NCI-H774 (cell line): ENCODE data around the gene IGSF11.
"Not testable (repeated sequence)": the region's sequence is repeated elsewhere in the genome, so short reads cannot be mapped to it uniquely, and the experiment has no call there.

Source experiments
- DNase-seq: peaks from one replicate; lab custom pipeline; 2025; lab: John Stamatoyannopoulos, UW

IGSF11 gene

GRCh38 chr3:118868051-118868450 is 166.6 kb downstream of the IGSF11 start:
- no peak for DNase-seq

DNA sequence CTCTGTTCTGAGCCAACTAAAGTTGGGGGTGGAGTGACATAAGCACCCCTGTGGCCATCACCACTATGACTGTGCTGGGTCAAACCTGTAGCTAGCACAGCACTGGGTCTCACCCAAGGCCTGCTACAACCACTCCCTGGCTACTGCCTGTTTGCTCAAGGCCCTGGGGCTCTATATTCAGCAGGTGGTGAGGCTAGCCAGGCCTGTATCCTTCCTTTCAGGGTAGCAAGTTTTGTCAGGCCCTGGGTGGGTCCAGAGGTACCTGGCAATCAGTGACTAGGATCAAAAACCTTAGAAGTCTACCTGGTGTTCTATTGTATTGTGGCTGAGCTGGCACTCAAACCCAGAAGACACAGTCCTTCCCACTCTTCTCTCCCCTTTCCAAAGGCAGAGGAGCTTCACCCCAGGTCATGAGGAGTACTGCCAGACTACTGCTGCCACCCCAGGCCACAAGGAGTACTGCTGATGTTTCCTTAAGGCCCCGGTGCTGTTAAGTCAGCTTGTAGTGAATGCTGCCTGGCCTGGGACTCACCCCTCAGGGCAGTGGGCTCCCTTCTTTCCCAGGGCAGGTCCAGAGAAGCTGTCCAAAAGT is 170.8 kb downstream of the IGSF11 start:
- DNase-seq = no peak

- no peak for DNase-seq
These were observed 174.7 kb downstream of the IGSF11 start for GRCh38 chr3:118859950-118860349.

GRCh38 chr3:118851466-118852193 is 183.0 kb downstream of the IGSF11 start:
- DNase-seq = not testable (repeated sequence)

GRCh38 chr3:118850687-118851086 is 184.0 kb downstream of the IGSF11 start:
- DNase-seq = no peak
